G401 (cell line): Measurements from ENCODE around the gene CD99L2. TPM values are rescaled to one million over a fixed set of nuclear protein-coding genes. Genes with fewer than 3 reads are reported as not detected.

ENCODE experiments used
- DNase-seq: peaks from one replicate; pipeline ENCODE4 v3.0.0-alpha.2; 2015; ENCODE audit warnings: low spot score
- in situ Hi-C: cut with HindIII; loops from 2 replicates; pipeline ENCODE4 v1.10.0; 2016; ENCODE audit warnings: low sequenced_read_pairs, mixed read lengths
- total RNA-seq: library from RNA; depleted of rRNA; stranded (reverse); fragments of >200 nt; shearing (Covaris generic); gene quantifications from 2 replicates; pipeline ENCODE4 v1.2.3, GENCODE V29; 2014; rRNA removed

The CD99L2 gene
- total RNA-seq, 1 experiment from 2014 or later, result 26.1 TPM

GRCh38 chrX:150736475-150736874, 162.0 kb downstream of the CD99L2 start:
- in situ Hi-C loops, result no loop called here
- no peak for DNase-seq

- no peak for DNase-seq
- in situ Hi-C loops, result no loop called here
These were observed 166.7 kb downstream of the CD99L2 start for GRCh38 chrX:150731795-150732194.

GRCh38 chrX:150730719-150731118, 167.7 kb downstream of the CD99L2 start:
- no peak for DNase-seq
- in situ Hi-C loops, result no loop called here

GRCh38 chrX:150729956-150730355, 168.5 kb downstream of the CD99L2 start:
- no peak for DNase-seq
- in situ Hi-C loops, result no loop called here

- in situ Hi-C loops, result no loop called here
- DNase-seq, result no peak
These were observed 178.8 kb downstream of the CD99L2 start for GRCh38 chrX:150719621-150720020.

Other genes starting within 250 kb of the CD99L2 start
- 4.8 and 10.9 TPM in 2 replicates for gene MTMR1, start 205.3 kb downstream of the CD99L2 start, total RNA-seq
- gene HMGB3, start 84.7 kb upstream of the CD99L2 start, total RNA-seq, result 33.1 and 40.4 TPM in 2 replicates